Activated CD4-positive, alpha-beta T cell treated with anti-CD3 and anti-CD28 coated beads for 36 hours (primary cell): ENCODE measurements around the gene XPO6. TPM values are rescaled to one million over a fixed set of nuclear protein-coding genes. Genes with fewer than 3 reads are reported as not detected.

Experiments
- total RNA-seq, 2 experiments: library from RNA; stranded (reverse); gene quantifications; one replicate each; pipeline ENCODE4 v1.2.3, GENCODE V29; 2021

XPO6 gene
- total RNA-seq, 2 experiments from 2014 or later = 241 to 368 TPM

Other genes starting within 250 kb of the XPO6 start
- gene GSG1L, start 148.3 kb downstream of the XPO6 start, total RNA-seq = not detected
- 1 to 10 TPM; 6.5 to 6.6 TPM for gene SBK1, start 80.6 kb upstream of the XPO6 start, total RNA-seq
- 1 to 10 TPM; 1.7 to 1.8 TPM for gene NPIPB6, start 151.5 kb upstream of the XPO6 start, total RNA-seq
- 100 to 1,000 TPM; 121 to 294 TPM for gene EIF3CL, start 191.9 kb upstream of the XPO6 start, total RNA-seq